Panc1 (cell line): ENCODE results near the gene MZB1. TPM values are rescaled to one million over a fixed set of nuclear protein-coding genes. Genes with fewer than 3 reads are reported as not detected.

Experiments
- ATAC-seq: fragments of 200-7000 bp; cut with Tn5 transposase; 2 replicates; pipeline ENCODE4 v1.9.1; 2020; ENCODE audit warnings: mild to moderate bottlenecking, moderate library complexity
- BruUV-seq: library from RNA; stranded (reverse); fragments of 400-500 nt; replicated peaks from 2 replicates; lab custom pipeline; 2021; lab: Mats Ljungman, UMichigan
- CTCF ChIA-PET: fragments of 300-600 bp; sonication (Branson Sonifier 250); formaldehyde crosslinking; loops from one replicate; lab custom pipeline; 2022; ENCODE audit warnings: antibody characterized with exemption; lab: Charles Lee
- POLR2A ChIA-PET: fragments of 300-600 bp; sonication (Branson Sonifier 250); formaldehyde crosslinking; loops from one replicate; lab custom pipeline; 2022; ENCODE audit warnings: antibody characterized with exemption; lab: Charles Lee
- DNase-seq: peaks from one replicate; pipeline ENCODE4 v3.0.0-alpha.2; 2010; ENCODE audit warnings: low read depth, low spot score
- H3K27ac ChIP-seq: 2 replicates; pipeline ENCODE4 v1.5.1; 2011; ENCODE audit warnings: mild to moderate bottlenecking, low read length, inconsistent platforms
- H3K27me3 ChIP-seq: fragments of 200-500 bp; sonication (Bioruptor generic); 2 replicates; pipeline ENCODE4 v1.6.0; 2014; ENCODE audit warnings: low read length, inconsistent platforms; ENCODE audit not compliant: control insufficient read depth, insufficient read depth
- H3K36me3 ChIP-seq: fragments of 200-500 bp; sonication (Bioruptor generic); 2 replicates; pipeline ENCODE4 v1.5.1; 2014; ENCODE audit warnings: inconsistent platforms, mild to moderate bottlenecking, low read length, moderate library complexity; ENCODE audit not compliant: control insufficient read depth, insufficient read depth
- H3K4me1 ChIP-seq: 2 replicates; pipeline ENCODE4 v1.5.1; 2011; ENCODE audit warnings: inconsistent platforms, mild to moderate bottlenecking, low read length, moderate library complexity; ENCODE audit not compliant: control insufficient read depth, insufficient read depth
- H3K4me3 ChIP-seq, 2 experiments: 2 replicates each; pipeline ENCODE4 v1.5.1; 2011 to 2012; ENCODE audit warnings: low read depth in 2 of 2, low read length in 2 of 2, mild to moderate bottlenecking in 2 of 2, inconsistent platforms in 1 of 2, moderate library complexity in 1 of 2
- H3K9me3 ChIP-seq: fragments of 200-500 bp; sonication (Bioruptor generic); 2 replicates; pipeline ENCODE4 v1.5.1; 2014; ENCODE audit warnings: low read depth, mild to moderate bottlenecking, inconsistent platforms, low read length, moderate library complexity; ENCODE audit not compliant: control insufficient read depth, insufficient read depth
- POLR2AphosphoS5 ChIP-seq: IDR thresholded peaks from 2 replicates; pipeline ENCODE4 v1.6.1; 2012; ENCODE audit warnings: mild to moderate bottlenecking, low read depth, low read length, moderate library complexity
- SIN3A ChIP-seq: IDR thresholded peaks from 2 replicates; pipeline ENCODE4 v1.6.1; 2012; ENCODE audit warnings: low read depth, mild to moderate bottlenecking, low read length, moderate library complexity, borderline replicate concordance; ENCODE audit not compliant: insufficient read depth
- TCF7L2 ChIP-seq: IDR thresholded peaks from 2 replicates; pipeline ENCODE4 v1.6.1; 2011; ENCODE audit warnings: mild to moderate bottlenecking, low read depth, low read length, inconsistent platforms
- in situ Hi-C: cut with HindIII; loops from 2 replicates; pipeline ENCODE4 v1.10.0; 2016; ENCODE audit warnings: low sequenced_read_pairs, low pct_unique_long_range_greater_than_20kb
- intact Hi-C: fragments of 100-400 bp; cut with micrococcal nuclease; formaldehyde crosslinking; loops from one replicate; pipeline ENCODE4 v1.10.0; 2022; ENCODE audit not compliant: unreplicated experiment
- total RNA-seq: library from RNA; stranded (reverse); gene quantifications from one replicate; pipeline ENCODE4 v1.2.1, GENCODE V29; 2021; ENCODE audit not compliant: unreplicated experiment
- TF ChIP-seq, protein P1 (sequence below), 2 experiments: IDR thresholded peaks; 2 replicates each; pipeline ENCODE4 v1.6.1; 2011 to 2012; ENCODE audit warnings: low read depth in 2 of 2, control low read depth in 1 of 2, low read length in 1 of 2, mild to moderate bottlenecking in 1 of 2, moderate library complexity in 1 of 2; ENCODE audit not compliant: insufficient read depth in 1 of 2
- TF ChIP-seq, protein P2 (sequence below): fragments of 450-650 bp; IDR thresholded peaks from 2 replicates; pipeline ENCODE4 v1.5.1; 2017; ENCODE audit warnings: mild to moderate bottlenecking

Gene MZB1
- total RNA-seq, 1 experiment from 2014 or later, result 0.49 TPM

DNA sequence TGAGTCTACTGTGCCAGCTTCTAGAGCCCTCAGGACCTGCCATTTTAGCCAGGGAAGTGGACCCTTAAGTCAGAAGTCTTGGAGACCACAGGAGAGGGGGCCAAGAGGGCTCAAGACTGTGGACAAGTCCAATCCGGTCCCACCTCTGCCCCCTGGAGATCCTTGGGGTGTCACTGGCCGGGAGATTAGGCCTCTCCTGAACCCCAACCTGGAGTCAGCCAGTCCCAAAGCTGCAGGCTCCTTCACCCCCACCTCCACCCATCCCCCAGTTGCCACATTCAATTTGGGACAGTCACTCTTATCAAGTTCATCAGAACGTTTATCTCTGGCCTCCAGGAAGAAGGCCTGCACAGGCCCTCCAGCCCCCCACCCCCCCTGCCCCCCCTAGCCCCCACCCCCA, 6.9 kb downstream of the MZB1 start:
- intact Hi-C loops, result no loop called here
- H3K4me1 ChIP-seq, result no peaks in the 10 kb centered on the region; the same call in 1 of the 2 replicates
- in situ Hi-C loops, result no loop called here
- TF ChIP-seq, protein P1, sequence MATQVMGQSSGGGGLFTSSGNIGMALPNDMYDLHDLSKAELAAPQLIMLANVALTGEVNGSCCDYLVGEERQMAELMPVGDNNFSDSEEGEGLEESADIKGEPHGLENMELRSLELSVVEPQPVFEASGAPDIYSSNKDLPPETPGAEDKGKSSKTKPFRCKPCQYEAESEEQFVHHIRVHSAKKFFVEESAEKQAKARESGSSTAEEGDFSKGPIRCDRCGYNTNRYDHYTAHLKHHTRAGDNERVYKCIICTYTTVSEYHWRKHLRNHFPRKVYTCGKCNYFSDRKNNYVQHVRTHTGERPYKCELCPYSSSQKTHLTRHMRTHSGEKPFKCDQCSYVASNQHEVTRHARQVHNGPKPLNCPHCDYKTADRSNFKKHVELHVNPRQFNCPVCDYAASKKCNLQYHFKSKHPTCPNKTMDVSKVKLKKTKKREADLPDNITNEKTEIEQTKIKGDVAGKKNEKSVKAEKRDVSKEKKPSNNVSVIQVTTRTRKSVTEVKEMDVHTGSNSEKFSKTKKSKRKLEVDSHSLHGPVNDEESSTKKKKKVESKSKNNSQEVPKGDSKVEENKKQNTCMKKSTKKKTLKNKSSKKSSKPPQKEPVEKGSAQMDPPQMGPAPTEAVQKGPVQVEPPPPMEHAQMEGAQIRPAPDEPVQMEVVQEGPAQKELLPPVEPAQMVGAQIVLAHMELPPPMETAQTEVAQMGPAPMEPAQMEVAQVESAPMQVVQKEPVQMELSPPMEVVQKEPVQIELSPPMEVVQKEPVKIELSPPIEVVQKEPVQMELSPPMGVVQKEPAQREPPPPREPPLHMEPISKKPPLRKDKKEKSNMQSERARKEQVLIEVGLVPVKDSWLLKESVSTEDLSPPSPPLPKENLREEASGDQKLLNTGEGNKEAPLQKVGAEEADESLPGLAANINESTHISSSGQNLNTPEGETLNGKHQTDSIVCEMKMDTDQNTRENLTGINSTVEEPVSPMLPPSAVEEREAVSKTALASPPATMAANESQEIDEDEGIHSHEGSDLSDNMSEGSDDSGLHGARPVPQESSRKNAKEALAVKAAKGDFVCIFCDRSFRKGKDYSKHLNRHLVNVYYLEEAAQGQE (IDR thresholded peaks at IDR 0.05; ENCODE audit: insufficient read depth in 1 of 2, low read depth in 2 of 2, low read length in 1 of 2), result no peak
- no peak for TF ChIP-seq TCF7L2
- TF ChIP-seq, protein P2, sequence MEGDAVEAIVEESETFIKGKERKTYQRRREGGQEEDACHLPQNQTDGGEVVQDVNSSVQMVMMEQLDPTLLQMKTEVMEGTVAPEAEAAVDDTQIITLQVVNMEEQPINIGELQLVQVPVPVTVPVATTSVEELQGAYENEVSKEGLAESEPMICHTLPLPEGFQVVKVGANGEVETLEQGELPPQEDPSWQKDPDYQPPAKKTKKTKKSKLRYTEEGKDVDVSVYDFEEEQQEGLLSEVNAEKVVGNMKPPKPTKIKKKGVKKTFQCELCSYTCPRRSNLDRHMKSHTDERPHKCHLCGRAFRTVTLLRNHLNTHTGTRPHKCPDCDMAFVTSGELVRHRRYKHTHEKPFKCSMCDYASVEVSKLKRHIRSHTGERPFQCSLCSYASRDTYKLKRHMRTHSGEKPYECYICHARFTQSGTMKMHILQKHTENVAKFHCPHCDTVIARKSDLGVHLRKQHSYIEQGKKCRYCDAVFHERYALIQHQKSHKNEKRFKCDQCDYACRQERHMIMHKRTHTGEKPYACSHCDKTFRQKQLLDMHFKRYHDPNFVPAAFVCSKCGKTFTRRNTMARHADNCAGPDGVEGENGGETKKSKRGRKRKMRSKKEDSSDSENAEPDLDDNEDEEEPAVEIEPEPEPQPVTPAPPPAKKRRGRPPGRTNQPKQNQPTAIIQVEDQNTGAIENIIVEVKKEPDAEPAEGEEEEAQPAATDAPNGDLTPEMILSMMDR, result no peak
- no peak for TF ChIP-seq POLR2AphosphoS5
- TF ChIP-seq SIN3A, result no peak
- ATAC-seq (no peak), DNase-seq (no peak)
- POLR2A ChIA-PET, result no interaction called here
- no peaks in the 10 kb centered on the region for H3K27me3 ChIP-seq
- no TSS peak for BruUV-seq
- no peaks in the 10 kb centered on the region for H3K36me3 ChIP-seq
- no peak overlapping the region for H3K4me3 ChIP-seq
- CTCF ChIA-PET, result no interaction called here
- H3K9me3 ChIP-seq, result no peaks in the 10 kb centered on the region
- no peak overlapping the region for H3K27ac ChIP-seq

DNA sequence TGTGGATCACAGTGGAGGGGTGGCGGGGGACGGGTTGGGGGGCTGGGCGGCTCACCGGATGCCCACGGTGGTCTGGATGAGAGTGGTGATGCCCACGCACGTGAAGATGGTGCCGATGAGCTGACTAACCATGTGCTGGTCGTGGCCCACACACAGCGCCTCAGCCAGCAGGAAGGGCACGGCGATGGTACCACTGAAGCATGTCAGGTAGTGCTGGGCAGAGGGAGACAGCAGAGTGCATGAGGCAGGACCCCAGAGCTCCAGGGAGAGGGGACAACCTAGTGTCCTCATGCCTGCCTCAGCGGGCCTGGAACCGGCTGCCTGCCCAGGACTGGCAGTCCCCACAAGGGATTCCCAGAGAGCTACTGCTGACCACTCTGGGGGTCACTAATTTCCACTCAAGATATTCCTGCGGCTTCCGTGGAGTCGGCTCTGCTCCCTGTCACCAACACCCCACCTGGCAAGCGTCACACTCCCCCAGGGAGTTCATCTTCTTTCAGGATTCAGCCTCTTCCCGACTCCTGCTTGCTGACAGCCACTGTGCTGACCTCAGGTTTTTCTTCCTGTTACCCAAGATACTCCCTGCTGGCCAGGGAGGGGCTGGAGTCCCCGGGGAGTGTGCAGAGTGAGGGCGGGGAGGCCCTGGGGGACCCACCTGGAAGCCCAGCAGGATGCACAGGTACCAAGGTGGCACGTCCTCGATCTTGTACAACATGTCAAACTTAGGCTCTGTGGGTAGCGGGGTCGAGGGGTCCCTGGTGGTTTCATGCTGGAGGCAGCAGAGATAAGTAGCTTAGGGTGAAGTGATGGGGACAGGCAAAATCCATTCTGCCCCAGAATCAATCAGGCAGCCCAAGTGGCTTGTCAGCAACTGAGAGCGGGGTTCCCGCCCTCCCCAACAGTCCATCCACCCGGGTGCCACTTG, 7.6 kb downstream of the MZB1 start:
- DNase-seq (no peak), ATAC-seq (no peak)
- intact Hi-C loops, result no loop called here
- BruUV-seq, result no TSS peak
- Histone ChIP-seq H3K27me3 (no peaks in the 10 kb centered on the region), H3K27ac (no peak overlapping the region), H3K36me3 (no peaks in the 10 kb centered on the region), H3K4me1 (no peaks in the 10 kb centered on the region), H3K4me3 (no peak overlapping the region), H3K9me3 (no peaks in the 10 kb centered on the region)
- POLR2A ChIA-PET, result no interaction called here
- TF ChIP-seq, protein P1 (IDR thresholded peaks at IDR 0.05; ENCODE audit: insufficient read depth in 1 of 2, low read depth in 2 of 2, low read length in 1 of 2), result no peak
- TF ChIP-seq, protein P2, result no peak
- TF ChIP-seq TCF7L2 (no peak), SIN3A (no peak), POLR2AphosphoS5 (no peak)
- CTCF ChIA-PET, result no interaction called here
- in situ Hi-C loops, result no loop called here
